GM18870 (cell line): ENCODE results near the gene CHL1.

Source experiments
- ATAC-seq: cut with Tn5 transposase; IDR thresholded peaks from one replicate; pipeline ENCODE4 v1.9.1; 2021; ENCODE audit warnings: moderate library complexity; ENCODE audit not compliant: unreplicated experiment

The CHL1 gene

GRCh38 chr3:380801-381200 is 184.2 kb downstream of the CHL1 start:
- no peak for ATAC-seq

- no peak for ATAC-seq
Observed at GRCh38 chr3:385151-385550, 188.6 kb downstream of the CHL1 start.

- no peak for ATAC-seq
Observed at GRCh38 chr3:394775-395174, 198.2 kb downstream of the CHL1 start.

GRCh38 chr3:396293-396692 is 199.7 kb downstream of the CHL1 start:
- no peak for ATAC-seq

GRCh38 chr3:399647-400046 is 203.1 kb downstream of the CHL1 start:
- ATAC-seq, result peak; percentile 48

GRCh38 chr3:403826-404225 is 207.3 kb downstream of the CHL1 start:
- ATAC-seq, result no peak

GRCh38 chr3:409011-409410 is 212.4 kb downstream of the CHL1 start:
- no peak for ATAC-seq

GRCh38 chr3:411226-411625 is 214.7 kb downstream of the CHL1 start:
- no peak for ATAC-seq

GRCh38 chr3:414063-414462 is 217.5 kb downstream of the CHL1 start:
- ATAC-seq, result no peak

- no peak for ATAC-seq
Observed at GRCh38 chr3:418239-418929, 221.8 kb downstream of the CHL1 start.

- ATAC-seq, result peak; percentile 82
Observed at GRCh38 chr3:420584-420983, 224.0 kb downstream of the CHL1 start.

- ATAC-seq, result no peak
Observed at GRCh38 chr3:425079-425478, 228.5 kb downstream of the CHL1 start.

- no peak for ATAC-seq
Observed at GRCh38 chr3:426072-426471, 229.5 kb downstream of the CHL1 start.

- ATAC-seq, result no peak
Observed at GRCh38 chr3:427128-427527, 230.6 kb downstream of the CHL1 start.

GRCh38 chr3:430186-430585 is 233.6 kb downstream of the CHL1 start:
- no peak for ATAC-seq

GRCh38 chr3:435161-435560 is 238.6 kb downstream of the CHL1 start:
- no peak for ATAC-seq

GRCh38 chr3:436053-436452 is 239.5 kb downstream of the CHL1 start:
- no peak for ATAC-seq

GRCh38 chr3:440826-441225 is 244.3 kb downstream of the CHL1 start:
- ATAC-seq, result no peak

GRCh38 chr3:445960-446359 is 249.4 kb downstream of the CHL1 start:
- no peak for ATAC-seq

GRCh38 chr3:447671-448070 is 251.1 kb downstream of the CHL1 start:
- no peak for ATAC-seq

- no peak for ATAC-seq
Observed at GRCh38 chr3:449711-450110, 253.1 kb downstream of the CHL1 start.

- no peak for ATAC-seq
Observed at GRCh38 chr3:452221-452620, 255.7 kb downstream of the CHL1 start.

GRCh38 chr3:453106-453505 is 256.5 kb downstream of the CHL1 start:
- ATAC-seq, result no peak
